Measurements from ENCODE around the gene MIER2.
"Not testable (repeated sequence)": the region's sequence is repeated elsewhere in the genome, so short reads cannot be mapped to it uniquely, and the experiment has no call there.

The MIER2 gene

DNA sequence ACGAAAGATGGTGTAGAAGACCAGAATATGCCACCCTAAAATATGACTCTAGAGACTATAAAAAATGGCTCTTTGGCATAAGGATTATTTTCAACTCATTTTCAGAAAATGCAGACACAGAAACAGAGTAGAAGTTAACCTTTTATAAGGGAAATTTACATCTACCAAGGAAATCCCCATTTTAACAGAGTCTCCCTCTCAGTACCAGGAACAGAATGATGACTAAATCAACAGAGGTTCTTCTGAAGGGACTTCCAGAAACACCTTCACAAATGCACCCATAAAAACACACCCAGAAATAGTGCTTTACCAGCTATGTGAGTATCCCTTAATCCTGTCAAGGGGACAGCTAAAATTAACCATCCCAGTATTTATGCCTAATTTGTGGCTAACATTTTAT is 82.5 kb downstream of the MIER2 start:
- H2AFZ ChIP-seq (ENCODE audit: low read depth, low read length), result no peak overlapping the region
- H3K4me3 ChIP-seq (ENCODE audit: low read length), result no peak overlapping the region
- no peaks in the 10 kb centered on the region for H3K4me1 ChIP-seq (ENCODE audit: insufficient read depth, low read length)
- no peaks in the 10 kb centered on the region for H3K36me3 ChIP-seq (ENCODE audit: insufficient read depth, low read length)
- peaks cover 20% of the 10 kb centered on the region for H3K27me3 ChIP-seq (ENCODE audit: insufficient read depth, low read length)
- no peaks in the 10 kb centered on the region for H3K9me3 ChIP-seq (ENCODE audit: low read length)

DNA sequence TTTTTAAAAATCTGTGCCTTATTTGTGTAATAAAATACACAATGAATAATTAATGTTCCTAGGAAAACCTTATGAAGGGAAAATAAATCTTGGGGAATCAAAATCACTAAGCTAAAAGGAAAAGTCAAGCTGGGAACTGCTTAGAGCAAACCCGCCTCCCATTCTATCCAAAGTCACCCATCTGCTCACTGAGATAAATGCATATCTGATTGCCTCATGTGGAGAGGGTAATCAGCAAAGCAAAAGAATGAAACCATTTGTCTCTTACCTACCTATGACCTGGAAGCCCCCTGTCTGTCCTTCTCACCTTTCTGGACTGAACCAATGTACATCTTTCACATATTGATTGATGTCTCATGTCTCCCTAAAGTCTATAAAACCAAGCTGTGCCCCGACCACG is 87.8 kb downstream of the MIER2 start:
- H3K36me3 ChIP-seq (ENCODE audit: insufficient read depth, low read length); H2AFZ ChIP-seq (ENCODE audit: low read depth, low read length); H3K4me1 ChIP-seq (ENCODE audit: insufficient read depth, low read length); H3K9me3 ChIP-seq (ENCODE audit: low read length); H3K27me3 ChIP-seq (ENCODE audit: insufficient read depth, low read length); H3K4me3 ChIP-seq (ENCODE audit: low read length): not testable (repeated sequence)
